NCI-H2171 treated with DMSO at 0.1 percent for 48 hours (cell line): ENCODE measurements around the gene TMEM150B.

Experiments
- DNase-seq: peaks from one replicate; lab custom pipeline; 2025; lab: John Stamatoyannopoulos, UW

Gene TMEM150B

DNA sequence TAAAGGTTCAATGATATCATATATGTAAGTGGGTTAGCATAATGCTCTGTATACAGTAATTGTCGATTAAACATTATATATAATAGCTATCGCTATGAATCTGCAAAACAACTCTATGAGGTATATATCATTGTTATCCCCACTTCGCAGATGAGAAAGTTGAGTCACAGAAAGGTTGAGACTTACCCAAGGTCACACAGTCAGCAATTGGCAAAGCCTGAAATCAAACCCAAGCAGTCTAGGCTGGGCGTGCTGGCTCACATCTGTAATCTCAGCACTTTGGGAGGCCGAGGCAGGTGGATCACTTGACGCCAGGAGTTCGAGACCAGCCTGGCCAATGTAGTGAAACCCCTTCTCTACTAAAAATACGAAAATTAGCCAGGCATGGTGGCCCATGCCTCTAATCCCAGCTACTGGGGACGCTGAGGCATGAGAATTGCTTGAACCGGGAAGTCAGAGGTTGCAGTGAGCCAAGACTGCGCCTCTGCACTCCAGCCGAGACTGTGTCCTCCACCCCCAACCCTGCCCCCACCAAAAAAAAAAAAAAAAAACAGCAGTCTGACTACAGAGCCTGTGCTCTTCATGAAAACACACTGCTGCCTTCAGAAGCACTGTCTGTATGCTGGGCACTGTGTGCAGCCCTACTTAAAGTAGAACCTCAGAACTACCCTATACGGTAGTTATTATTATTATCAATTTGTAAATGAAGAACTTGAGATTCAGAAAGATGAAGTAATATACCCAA is 46.6 kb downstream of the TMEM150B start:
- DNase-seq, result no peak

DNA sequence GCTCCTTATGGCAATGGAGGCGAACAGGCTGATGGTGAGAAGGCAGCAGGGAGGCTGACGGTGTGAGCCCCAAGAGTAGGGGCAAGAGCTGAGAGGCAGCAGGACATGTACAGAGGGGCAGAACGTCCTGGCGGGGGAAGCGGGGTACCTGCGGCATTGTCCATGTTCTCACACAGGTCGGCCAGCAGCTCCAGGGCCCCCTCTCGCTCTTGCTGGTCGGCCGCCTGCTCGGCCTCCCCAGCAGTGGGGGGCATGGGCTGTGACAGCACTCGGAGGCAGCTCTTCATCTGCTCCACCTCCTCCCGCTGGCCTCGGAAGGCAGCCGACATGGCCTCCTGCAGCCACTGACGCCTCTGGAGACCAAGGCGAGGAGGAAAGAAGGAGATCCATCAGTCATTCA is 47.6 kb downstream of the TMEM150B start:
- no peak for DNase-seq

DNA sequence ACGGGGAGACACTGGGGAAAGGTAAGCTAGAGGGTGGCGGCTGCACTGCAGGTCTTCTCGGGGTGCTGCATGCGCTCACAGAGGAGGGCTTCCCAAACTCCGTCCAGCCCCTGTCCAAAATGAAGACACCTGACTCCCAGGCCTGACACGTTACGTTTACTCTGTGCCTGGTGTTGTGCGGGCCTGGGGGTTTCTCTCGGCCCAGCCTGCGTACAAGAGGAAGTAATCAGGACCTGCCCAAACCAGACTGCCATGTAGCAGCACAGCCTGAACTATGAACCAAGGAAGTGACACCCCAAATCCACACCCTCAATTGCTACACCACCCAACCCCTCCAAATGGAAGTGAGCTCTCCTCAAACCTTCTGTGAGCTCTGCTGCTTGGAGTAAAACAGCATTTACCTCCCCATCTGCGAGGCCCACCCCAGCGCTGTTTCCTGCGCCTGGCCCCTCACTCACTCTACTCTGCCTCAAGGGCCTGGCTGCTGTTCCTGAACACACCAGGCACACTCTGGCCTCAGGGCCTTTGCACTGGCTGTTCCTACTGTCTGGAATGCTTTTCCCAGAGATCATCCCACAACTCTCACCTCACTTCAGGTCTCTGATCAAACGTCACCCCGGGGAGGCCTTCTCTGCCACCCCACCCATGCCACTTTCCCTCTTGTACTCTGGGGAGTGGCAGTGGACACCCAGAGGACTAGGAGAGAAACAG is 48.3 kb downstream of the TMEM150B start:
- no peak for DNase-seq

DNA sequence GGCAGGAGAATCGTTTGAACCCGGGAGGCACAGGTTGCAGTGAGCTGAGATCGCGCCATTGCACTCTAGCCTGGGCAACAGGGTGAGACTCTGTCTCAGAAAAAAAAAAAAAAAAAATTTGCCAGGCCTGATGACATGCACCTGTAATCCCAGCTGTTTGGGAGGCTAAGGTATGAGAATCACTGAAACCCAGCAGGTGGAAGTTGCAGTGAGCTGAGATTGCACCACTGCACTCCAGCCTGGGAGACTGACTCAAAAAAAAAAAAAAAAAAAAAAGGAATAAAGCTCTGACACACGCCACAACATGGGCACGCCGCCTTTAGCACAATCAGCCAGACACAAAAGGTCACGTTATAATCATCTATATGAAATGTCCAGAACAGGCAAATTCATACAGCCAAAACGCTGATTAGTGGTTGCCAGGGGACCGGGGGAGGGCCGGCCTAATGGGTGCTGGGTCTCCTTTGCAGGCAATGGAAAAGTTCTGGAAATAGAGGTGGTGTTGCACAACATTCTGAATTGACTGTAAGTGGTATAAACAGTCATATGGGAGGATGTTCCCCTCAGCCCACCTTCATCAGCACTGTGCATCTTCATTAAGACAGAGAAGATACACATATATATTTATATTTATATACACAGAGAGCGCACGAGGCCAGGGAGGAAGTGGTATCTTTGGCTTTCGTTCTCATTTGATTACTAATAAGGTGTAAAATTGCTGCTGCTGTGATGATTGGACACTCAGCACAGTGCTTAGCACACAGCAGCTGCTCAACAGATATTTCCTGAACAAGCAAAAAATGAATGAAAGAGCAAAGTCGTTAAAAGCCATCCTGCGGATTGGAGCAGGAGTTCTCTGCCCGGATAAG is 49.1 kb downstream of the TMEM150B start:
- no peak for DNase-seq

DNA sequence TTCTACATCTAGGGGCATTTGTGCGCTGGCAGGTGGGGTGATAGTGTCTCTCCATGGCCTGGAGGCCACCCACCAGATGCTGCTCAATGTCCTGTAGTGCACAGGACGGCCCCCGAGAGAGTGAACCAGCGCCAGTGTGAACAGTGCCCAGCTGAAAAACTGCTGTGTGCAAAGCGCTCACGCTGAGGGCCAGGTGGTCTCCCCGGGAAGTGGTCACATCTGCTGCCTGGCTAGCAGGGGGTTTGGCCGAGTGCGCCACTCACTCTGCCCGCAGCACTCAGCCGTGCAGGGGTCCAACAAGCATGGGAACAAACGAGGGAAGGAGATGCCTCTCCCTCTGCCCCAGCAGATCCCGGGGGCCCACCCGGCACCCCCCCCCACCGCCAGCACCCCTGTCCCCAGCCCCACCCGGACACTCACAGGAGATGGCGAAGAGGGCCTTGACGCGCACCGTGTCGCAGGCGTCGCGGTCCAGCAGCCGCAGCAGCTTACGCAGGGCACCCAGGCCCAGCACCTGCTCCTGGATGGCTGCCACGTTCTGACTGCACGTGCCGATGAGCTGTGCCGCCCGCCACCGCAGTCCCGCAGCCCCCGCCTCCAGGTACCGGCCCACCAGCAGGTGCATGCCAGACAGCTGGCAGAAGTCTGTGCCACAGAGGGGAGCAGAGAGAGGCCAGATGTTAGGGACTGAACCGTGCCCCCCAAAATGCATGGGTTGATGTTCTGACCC is 51.0 kb downstream of the TMEM150B start:
- no peak for DNase-seq

DNA sequence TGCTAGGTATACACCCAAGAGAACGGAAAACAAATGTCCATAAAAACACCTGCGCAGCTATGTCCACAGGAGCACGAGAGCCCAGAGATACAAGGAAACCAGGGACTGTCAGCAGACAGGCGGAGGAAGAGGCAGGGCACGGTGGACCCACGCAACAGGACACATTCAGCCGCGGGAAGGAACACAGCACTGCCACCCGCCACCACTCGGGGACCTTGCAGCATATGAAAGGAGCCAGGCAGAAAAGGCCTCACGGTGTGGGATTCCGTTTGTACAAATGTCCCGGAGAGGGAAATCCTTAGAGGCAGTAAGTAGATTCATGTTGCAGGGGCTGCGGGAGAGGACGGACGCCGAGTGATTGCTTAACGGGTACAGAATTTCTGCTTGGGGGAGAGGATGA is 53.0 kb downstream of the TMEM150B start:
- no peak for DNase-seq

DNA sequence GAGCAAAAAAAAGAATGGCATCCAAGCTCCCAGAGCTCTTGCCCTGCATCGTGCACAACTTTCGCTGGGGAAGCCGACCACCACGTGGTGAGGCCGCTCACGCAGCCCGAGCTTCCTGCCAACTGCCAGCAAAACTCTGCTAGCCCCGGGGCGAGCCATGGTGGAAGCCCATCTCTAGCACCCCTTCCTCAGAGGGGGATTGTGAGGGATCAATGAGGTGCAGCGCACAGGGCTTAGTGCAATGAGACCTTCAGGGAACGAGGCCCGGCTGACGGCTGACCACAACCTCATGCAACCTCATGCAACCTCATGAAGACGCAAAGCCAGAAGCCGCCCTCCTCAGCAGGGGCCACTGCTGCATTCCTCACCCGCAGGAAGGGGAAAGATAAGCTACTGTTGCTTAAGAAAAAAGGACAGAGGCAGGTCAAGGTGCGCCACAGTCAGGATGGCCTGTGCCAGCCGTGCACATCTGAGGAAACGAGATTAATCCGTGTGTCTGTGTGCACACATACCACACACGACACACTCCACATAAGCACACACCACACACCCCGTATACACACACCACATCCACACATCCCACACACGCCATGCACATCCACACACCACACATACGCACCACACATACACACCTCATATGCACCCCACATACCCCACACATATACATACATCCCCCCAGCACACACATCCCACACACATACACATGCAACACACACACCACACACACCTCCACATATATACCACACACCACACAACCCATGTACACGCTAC is 54.8 kb downstream of the TMEM150B start:
- DNase-seq, result no peak

DNA sequence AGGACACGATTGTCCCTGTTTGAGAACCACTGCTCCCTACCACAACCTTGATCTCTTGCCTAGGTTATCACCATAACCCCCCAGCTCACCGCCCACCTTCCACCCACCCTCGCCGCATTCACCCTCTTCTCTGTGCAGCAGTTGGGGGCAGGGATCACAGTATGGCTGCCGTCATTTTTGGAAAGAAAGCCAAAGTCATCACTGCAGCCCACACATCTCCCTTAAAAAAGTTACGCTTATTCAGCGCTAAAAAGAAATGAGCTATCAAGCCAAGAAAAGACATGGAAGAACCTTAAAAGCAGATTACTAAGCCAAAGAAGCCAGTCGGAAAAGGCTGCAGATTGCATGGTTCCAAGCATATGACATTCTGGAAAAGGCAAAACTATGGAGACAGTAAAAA is 55.8 kb downstream of the TMEM150B start:
- no peak for DNase-seq

DNA sequence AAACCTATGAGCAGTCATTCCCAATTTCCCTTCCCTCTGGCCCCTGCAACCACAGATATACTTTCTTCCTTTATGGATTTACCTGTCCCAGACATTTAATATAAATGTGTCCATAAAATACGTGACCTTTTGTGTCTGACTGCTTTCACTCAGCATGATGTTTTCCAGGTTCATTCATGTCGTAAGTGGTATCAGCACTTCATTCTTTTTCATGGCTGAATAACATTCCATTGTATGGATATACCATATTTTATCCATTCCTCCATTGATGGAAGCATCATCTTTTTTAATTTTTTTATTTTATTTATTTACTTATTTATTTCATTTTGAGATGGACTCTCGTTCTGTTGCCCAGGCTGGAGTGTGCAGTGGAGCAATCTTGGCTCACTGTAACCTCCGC is 58.3 kb downstream of the TMEM150B start:
- no peak for DNase-seq

DNA sequence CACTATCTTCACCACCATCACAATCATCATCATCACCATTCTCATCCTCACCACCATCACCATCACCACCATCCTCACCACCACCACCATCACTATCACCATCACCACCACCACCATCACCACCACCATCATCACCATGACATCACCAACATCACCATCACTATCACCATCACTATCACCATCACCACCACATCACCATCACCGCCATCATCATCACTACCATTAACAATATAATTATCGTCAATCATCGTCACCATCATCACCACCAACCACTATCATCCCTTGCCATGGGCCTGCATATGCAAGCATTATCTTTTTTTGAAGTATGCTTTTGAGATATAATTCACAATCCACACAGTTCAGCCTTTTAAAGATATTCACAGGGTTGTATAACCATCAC is 58.7 kb downstream of the TMEM150B start:
- DNase-seq, result no peak

DNA sequence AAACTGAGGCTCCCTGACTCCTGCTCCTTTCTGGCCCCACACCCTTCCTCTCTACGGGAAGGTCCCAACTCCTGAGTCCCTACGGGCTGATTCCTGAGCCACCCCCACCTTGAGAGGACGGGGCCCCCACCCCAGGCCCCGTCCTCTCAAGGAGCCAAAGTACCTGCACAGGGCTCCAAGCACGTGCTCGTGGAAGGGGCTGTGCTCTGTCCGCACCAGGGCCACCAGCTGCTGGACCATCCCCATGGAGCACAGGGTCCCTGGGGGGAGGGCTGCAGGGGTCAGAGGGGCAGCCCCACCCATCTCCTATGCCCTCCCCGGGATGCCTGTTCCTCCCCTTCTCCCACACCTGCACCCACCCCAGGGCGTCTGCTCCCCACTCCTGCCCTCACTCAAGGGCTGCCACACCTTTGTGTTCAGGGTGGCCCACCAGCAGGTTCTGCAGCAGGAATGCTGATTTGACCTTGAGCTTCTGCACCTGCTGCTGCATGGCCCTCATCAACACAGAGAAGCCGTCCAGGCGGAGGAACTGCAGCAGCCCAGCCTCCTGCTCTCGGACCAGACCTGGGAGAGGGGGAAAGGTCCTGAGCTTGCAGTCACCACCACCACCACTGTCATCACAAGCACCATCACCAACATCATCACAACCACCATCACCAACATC is 59.3 kb downstream of the TMEM150B start:
- no peak for DNase-seq

DNA sequence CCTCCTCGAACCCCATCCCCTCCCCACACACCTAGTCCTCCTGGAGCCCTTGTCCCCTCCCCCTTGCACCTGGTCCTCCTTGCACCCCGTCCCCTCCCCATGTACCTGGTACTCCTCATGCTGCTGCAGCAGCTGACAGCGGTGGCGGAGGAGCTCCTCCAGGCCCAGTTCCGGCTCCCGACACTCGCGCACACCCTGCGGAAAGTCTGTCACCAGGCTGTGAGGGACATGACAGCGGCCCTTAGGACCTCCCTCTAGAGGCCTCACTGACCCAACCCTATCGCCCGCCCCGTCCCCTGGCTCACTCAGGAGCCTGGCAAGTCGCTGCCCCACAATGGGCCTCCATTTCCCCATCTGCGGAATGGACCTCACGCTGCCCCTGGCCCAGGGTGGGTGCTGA is 60.0 kb downstream of the TMEM150B start:
- DNase-seq, result no peak

DNA sequence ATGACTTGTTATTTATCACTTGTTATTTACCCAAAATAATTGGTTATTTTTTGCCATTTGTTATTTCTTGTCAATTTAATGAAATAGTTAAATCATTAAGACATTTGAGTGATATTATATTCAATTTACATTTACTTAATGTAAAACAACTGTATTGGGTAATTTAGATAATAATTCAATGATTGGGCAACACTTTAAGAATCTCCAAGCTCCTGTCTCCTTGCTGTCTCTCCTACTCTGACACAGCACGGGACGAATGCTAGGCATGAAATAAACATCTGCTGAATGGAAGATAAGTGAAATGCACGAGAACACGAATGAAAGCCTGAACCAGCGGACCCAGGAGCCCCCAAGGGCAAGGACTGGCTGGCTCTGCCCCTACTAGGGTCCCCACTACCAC is 60.6 kb downstream of the TMEM150B start:
- no peak for DNase-seq
